ENCODE measurements around the gene KCNK4.

The KCNK4 gene

DNA sequence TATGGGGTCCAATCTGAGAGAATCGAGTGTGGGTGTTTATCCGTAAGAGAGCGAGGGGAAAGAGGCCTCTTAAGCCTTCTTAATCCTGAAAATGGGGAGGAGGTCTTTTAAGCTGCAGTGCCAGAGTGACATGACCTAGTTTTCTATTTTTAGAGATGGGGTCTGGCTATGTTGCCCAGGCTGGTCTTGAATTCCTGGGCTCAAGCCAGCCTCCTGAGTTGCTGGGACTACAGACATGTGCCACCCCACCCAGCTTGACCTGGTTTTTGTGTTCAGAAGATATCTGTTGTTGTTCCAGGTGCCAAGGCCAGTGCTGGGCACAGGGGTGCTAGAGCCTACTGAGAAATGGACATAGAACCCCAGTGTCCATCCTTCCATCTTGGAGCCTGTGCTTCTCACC is 8.0 kb upstream of the KCNK4 start:
- no peak for DNase-seq (ENCODE audit: low read depth)
- H3K4me3 ChIP-seq (replicated peaks; ENCODE audit: low read depth, low read length): no peak overlapping the region
- TF ChIP-seq CTCF (IDR thresholded peaks at IDR 0.05; ENCODE audit: low read length, missing control alignments): no peak

DNA sequence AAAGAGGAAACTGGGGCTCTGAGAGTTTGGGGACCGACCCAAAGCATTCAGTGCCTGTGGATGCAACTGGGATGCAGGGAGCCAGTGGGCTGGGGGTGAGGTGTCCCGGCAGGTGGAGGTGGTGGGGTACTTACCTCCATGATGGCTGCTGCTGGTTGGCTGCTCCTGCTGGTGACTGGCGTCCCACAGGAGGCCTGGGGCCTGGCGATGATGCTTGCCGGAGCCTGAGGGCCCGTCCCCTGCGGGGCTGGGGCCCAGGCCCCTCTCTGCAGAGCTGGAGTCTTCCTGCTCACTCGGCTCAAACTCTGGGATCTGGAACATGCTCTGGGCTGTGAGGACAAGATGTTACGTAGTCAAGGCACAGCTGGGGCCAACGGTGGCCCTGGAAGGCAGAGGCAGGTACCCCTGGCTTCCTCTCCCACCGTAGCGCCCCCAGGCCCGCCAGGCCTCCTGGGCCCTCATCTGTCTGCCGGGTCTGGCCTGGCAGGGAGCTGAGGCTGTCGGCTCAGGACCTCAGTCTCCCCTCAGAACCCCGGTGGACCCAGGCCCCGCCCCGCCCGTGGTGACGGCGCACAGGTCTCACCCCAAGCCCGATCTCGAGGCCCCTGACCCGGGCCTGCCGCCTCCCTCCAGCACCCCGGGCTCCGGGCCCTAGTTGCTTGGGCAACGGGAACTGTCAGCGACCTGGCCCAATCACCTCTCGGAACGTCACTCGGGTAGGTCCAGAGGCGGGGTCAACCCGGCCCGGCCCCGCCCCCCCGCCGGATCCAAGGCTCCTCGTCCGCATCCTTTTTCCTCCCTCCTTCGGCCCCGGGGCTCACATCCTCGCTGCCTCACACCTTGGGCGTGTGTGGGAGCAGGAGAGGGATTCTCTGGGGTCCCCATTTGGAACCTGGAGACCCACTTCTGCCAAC is 6.8 kb upstream of the KCNK4 start, which contains the start of gene BAD:
Gene BAD (minus strand): TSS at position 618 of the 914 bp plus-strand sequence. CDS start 297 bp downstream, at position 321.
- no peak for TF ChIP-seq CTCF (IDR thresholded peaks at IDR 0.05; ENCODE audit: low read length, missing control alignments)
- H3K4me3 ChIP-seq (replicated peaks; ENCODE audit: low read depth, low read length): peak within 1 kb of the TSS; percentile 75
- peak; percentile 91 for DNase-seq (ENCODE audit: low read depth)

DNA sequence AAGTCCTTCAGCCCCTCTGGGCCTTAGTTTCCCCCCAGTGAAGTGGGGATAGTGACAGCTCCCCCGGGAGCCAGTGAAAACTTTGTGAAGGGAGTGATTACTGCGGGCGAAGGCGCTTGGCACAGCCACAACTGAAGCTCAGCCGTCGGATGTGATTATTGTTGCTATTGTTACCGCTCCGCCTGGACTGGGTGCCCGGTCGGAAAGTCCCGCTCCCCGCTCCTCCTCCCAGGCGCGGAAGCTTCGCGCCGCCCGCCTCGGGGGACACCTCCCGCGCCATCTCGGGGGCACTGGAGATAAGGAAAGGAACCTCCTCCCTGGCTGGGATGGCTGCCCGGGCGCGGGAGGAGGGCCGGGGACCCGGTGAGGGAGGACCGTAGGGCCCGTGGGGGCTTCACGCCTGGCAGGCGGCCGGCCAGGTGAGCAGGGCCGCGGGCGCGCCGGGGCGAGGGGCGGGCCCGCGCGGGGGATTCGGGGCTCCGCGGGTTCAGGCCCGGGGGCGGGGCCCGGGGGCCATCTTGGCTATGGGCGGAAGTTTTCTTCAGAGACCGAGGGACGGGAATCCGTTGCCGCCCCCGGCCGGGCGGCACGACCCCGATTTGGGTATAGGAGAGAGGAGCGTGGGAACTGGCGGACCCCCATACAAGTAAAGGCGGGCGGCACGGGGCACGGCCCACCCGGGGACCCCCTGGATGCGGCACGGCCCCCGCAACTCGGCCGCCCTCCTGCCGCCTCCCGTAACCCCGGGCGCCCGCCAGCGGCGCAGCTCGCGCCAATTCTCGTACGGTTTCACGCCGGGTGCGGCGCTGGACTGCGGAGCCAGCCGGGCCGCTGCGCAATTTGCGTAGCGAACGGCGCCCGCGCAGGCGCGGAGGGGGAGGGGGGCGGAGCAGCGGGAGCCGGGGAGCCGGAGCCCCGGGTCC is 5.9 kb upstream of the KCNK4 start, which contains the start of gene GPR137:
Gene GPR137 (plus strand): TSS at position 887 of the 923 bp plus-strand sequence. CDS start 677 bp downstream, outside the sequence.
- TF ChIP-seq CTCF (IDR thresholded peaks at IDR 0.05; ENCODE audit: low read length, missing control alignments): no peak
- DNase-seq (ENCODE audit: low read depth): peak; percentile 64
- H3K4me3 ChIP-seq (replicated peaks; ENCODE audit: low read depth, low read length): peak within 1 kb of the TSS; percentile 75

DNA sequence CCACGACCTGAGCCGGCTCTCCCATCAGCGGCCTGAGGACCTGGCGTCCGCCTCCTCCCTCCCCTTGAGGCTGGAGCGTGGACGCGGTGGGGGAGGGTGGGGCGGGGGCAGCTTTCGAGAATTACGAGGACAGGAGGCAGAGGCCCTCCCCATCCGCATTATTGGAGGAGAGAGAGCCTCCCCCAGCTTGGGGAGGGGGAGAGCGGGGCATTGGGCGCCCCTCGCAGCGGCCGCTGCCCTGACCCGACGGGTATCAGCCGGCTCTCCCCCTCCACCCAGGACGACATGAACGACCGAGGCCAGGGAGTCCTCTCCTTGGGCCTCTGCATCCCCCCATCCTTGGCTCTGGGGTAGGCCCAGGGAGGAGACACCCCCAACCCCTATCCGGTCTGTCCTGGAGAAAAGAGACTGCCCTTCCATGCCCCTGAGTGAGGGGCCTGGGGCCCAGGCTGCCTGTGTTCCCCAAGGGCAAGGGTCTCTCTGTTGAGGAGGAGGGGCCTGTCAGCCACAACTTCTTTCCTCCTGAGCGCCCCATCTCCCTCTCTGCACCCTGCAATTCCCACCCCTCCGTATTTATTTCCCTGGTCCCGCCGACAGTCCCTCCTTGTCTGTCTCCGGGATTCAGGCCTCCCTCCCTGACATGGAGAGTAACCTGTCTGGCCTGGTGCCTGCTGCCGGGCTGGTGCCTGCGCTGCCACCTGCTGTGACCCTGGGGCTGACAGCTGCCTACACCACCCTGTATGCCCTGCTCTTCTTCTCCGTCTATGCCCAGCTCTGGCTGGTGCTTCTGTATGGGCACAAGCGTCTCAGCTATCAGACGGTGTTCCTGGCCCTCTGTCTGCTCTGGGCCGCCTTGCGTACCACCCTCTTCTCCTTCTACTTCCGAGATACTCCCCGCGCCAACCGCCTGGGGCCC is 5.0 kb upstream of the KCNK4 start:
- DNase-seq (ENCODE audit: low read depth): no peak
- H3K4me3 ChIP-seq (replicated peaks; ENCODE audit: low read depth, low read length): peak overlapping the region; percentile 75

DNA sequence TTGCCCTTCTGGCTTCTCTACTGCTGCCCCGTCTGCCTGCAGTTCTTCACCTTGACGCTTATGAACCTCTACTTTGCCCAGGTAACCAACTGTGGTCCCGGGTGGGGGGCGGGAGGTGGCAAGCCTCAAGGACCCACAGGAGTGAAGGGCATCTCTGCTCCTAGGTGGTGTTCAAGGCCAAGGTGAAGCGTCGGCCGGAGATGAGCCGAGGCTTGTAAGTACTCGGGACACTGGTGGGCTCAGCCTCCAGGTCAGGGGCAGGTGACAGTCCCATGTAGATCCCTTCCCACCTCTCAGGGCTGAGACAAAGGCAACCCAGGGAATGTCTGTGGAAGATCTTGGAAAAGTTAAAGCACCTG is 4.3 kb upstream of the KCNK4 start:
- no peak for TF ChIP-seq CTCF (IDR thresholded peaks at IDR 0.05; ENCODE audit: low read length, missing control alignments)
- DNase-seq (ENCODE audit: low read depth): no peak

More for the DNA sequence above, 5.0 kb upstream of the KCNK4 start:
- TF ChIP-seq CTCF (IDR thresholded peaks at IDR 0.05; ENCODE audit: low read length, missing control alignments): peak; percentile 2

More for the DNA sequence above, 4.3 kb upstream of the KCNK4 start:
- no peak overlapping the region for H3K4me3 ChIP-seq (replicated peaks; ENCODE audit: low read depth, low read length)

Measured in fibroblast of pulmonary artery (primary cell).